Measurements from ENCODE around the gene ELMO1. TPM values are rescaled to one million over a fixed set of nuclear protein-coding genes. Genes with fewer than 3 reads are reported as not detected.

ELMO1 gene
- total and polyA plus RNA-seq, 11 donors: 6.9 to 38.6 (median 14.7) TPM

DNA sequence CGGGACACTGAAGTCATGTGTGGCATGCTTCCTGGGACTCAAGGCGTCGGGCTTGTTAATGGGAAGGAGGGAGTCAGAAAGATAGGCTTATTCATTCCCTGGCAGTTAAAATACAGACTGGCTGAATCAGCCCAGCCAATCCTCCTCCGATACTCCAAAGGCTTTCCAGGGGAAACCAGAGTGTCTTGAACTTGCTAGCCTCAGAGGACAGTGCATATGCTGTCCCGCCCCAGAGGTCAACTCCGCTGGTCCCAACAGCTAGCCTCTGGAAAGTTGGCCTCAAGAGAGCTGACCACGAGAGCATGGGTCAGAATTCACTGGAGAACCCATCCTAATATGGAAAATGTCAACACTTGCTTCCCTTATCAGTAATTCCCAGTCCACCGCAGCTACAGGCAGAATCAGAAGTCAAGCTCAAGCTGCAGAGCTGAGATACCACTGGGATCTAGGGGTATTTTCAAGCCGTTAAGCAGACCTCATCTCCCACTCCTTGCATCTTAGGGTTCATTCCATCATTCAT lies 43.0 kb downstream of the ELMO1 start:
- TF ChIP-seq, protein P1, sequence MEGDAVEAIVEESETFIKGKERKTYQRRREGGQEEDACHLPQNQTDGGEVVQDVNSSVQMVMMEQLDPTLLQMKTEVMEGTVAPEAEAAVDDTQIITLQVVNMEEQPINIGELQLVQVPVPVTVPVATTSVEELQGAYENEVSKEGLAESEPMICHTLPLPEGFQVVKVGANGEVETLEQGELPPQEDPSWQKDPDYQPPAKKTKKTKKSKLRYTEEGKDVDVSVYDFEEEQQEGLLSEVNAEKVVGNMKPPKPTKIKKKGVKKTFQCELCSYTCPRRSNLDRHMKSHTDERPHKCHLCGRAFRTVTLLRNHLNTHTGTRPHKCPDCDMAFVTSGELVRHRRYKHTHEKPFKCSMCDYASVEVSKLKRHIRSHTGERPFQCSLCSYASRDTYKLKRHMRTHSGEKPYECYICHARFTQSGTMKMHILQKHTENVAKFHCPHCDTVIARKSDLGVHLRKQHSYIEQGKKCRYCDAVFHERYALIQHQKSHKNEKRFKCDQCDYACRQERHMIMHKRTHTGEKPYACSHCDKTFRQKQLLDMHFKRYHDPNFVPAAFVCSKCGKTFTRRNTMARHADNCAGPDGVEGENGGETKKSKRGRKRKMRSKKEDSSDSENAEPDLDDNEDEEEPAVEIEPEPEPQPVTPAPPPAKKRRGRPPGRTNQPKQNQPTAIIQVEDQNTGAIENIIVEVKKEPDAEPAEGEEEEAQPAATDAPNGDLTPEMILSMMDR (IDR thresholded peaks at IDR 0.05): no peak
- no peak for TF ChIP-seq POLR2A (IDR thresholded peaks at IDR 0.05)
- Histone ChIP-seq H3K4me3 (no peak overlapping the region), H3K9me3 (peaks cover 0 to 10% (median 0%) of the 10 kb centered on the region in 12 donors), H3K36me3 (no peaks in the 10 kb centered on the region), H3K27me3 (no peaks in the 10 kb centered on the region), H3K4me1 (peaks cover 0 to 63% (median 26%) of the 10 kb centered on the region in 12 donors), H3K27ac (peak overlapping the region in 4 of 12 donors; percentile 4 to 53 (median 25))
- DNase-seq: peak; percentile 57 to 81 (median 67)
- ATAC-seq: peak; percentile 31 to 91 (median 82)
- 38 to 54% (median 40%) methylated on average over 9 of the region's 9 CpGs for WGBS, 4 donors
- intact Hi-C loops (cut with DNase I): loop anchor here in 3 of 10 donors (5.0 kb wide), 1 partner anchor 42 kb away; the partner anchor contains the start of gene ELMO1 (in 3 of the 3)

DNA sequence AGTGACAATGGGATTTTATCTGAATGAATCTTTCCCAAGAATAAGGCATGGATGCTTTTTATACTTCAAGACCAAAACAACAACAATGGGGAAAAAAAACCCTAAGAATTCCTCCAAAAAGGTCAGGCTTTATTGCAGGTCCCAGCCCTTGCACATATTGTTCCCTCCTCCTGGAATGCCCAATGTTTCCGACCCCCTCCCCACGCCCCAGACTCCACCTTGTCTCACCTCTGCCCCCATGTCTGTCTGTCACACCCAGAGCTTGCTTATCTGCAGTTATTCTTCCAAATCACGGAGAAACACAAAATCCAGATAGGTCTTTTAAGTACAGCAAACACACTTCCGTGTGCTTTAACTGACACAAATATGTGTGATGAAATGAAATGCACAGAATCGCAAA lies 43.5 kb downstream of the ELMO1 start:
- peaks cover 0 to 10% (median 0%) of the 10 kb centered on the region in 12 donors for H3K9me3 ChIP-seq

DNA sequence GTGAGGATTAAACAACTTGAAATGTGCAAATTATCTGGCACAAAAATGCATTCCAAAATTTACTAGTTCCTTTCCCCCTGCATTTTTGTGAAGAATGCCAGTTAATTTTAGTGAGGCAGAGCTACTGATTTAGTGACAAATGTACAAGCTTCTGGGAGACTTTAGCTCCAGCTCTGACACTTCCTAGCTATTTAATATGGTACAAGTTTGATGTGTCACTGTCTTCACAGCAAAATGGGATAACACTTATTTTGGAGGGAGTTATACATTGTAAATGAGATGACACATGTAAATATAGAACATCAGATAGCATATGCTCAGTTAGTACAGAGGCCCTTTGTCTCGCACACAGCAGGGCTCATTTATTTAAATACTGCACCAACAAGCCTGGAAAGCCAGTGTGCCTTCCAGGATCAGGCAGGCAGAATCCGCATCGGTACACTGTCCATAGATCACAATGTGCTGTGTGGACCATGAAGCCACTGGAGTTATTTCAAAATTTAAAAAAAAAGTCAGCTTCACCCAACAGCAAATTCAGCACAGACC lies 48.7 kb downstream of the ELMO1 start:
- DNase-seq (no peak), ATAC-seq (no peak)
- 89 to 93% (median 92%) methylated on average over 3 of the region's 3 CpGs for WGBS, 4 donors
- Histone ChIP-seq H3K9me3 (peaks cover 0 to 10% (median 0%) of the 10 kb centered on the region in 12 donors), H3K27me3 (no peaks in the 10 kb centered on the region), H3K4me3 (no peak overlapping the region), H3K36me3 (no peaks in the 10 kb centered on the region), H3K27ac (no peak overlapping the region), H3K4me1 (peaks cover 0 to 36% (median 7%) of the 10 kb centered on the region in 12 donors)
- intact Hi-C loops (cut with DNase I): loop anchor here in 2 of 10 donors (5.0 to 10.0 kb wide), 2 partner anchors 38 to 45 kb away; partner anchors contain the start of gene ELMO1 (in 1 of the 2)
- TF ChIP-seq, protein P1 (IDR thresholded peaks at IDR 0.05): no peak
- no peak for TF ChIP-seq POLR2A (IDR thresholded peaks at IDR 0.05)

More for the DNA sequence above, 43.5 kb downstream of the ELMO1 start:
- intact Hi-C loops (cut with DNase I): loop anchor here in 3 of 10 donors (5.0 kb wide), 1 partner anchor 42 kb away; the partner anchor contains the start of gene ELMO1 (in 3 of the 3)
- H3K4me3 ChIP-seq: no peak overlapping the region
- H3K36me3 ChIP-seq: no peaks in the 10 kb centered on the region
- H3K27ac ChIP-seq: peak overlapping the region in 4 of 12 donors; percentile 4 to 53 (median 25)
- WGBS, 4 donors: 38 to 57% (median 45%) methylated on average over 5 of the region's 5 CpGs
- TF ChIP-seq POLR2A (IDR thresholded peaks at IDR 0.05): no peak
- TF ChIP-seq, protein P1 (IDR thresholded peaks at IDR 0.05): no peak
- peaks cover 0 to 57% (median 25%) of the 10 kb centered on the region in 12 donors for H3K4me1 ChIP-seq
- H3K27me3 ChIP-seq: no peaks in the 10 kb centered on the region
- ATAC-seq (peak; percentile 5 to 58 (median 49)), DNase-seq (peak in 1 of 5 donors; percentile 42)

- no peak for TF ChIP-seq POLR2A (IDR thresholded peaks at IDR 0.05)
- TF ChIP-seq, protein P1 (IDR thresholded peaks at IDR 0.05): no peak
- DNase-seq: no peak
- WGBS, 4 donors: 53 to 67% (median 65%) methylated on average over 6 of the region's 6 CpGs
- no peak overlapping the region for H3K4me3 ChIP-seq
- no peaks in the 10 kb centered on the region for H3K36me3 ChIP-seq
- peak overlapping the region in 4 of 12 donors; percentile 10 to 39 (median 26) for H3K27ac ChIP-seq
- no peaks in the 10 kb centered on the region for H3K27me3 ChIP-seq
- peaks cover 0 to 10% (median 0%) of the 10 kb centered on the region in 12 donors for H3K9me3 ChIP-seq
- H3K4me1 ChIP-seq: peaks cover 0 to 29% (median 4%) of the 10 kb centered on the region in 12 donors
- intact Hi-C loops (cut with DNase I): loop anchor here in 2 of 10 donors (5.0 to 10.0 kb wide), 2 partner anchors 36 to 46 kb away; partner anchors contain the start of gene ELMO1 (in 1 of the 2)
- ATAC-seq: no peak
Measured at GRCh38 chr7:37398403-37398802, 50.3 kb downstream of the ELMO1 start.

Measured in heart left ventricle (tissue), 16 donors.